Uterus (tissue), 2 donors: ENCODE data around the gene PTPRD.

Experiments
- CTCF ChIP-seq, 4 experiments: fragments of 200-600 bp in 2 of 4; fragments of 450-650 bp in 2 of 4; sonication (generic) in 2 of 4; IDR thresholded peaks; one replicate each; pipeline ENCODE4 v1.5.1; 2016 to 2019; ENCODE audit warnings: antibody characterized with exemption in 4 of 4, mild to moderate bottlenecking in 2 of 4, moderate library complexity in 1 of 4
- POLR2A ChIP-seq, 2 donors: fragments of 450-650 bp; IDR thresholded peaks; one replicate each; pipeline ENCODE4 v1.6.1; 2016; ENCODE audit warnings: antibody characterized with exemption in 2 of 2, mild to moderate bottlenecking in 1 of 2, moderate library complexity in 1 of 2

GRCh38 chr9:10242255-10242654 lies 370.5 kb downstream of the PTPRD start:
- TF ChIP-seq POLR2A (IDR thresholded peaks at IDR 0.05): no peak
- no peak for TF ChIP-seq CTCF (IDR thresholded peaks at IDR 0.05)
